ENCODE data around the gene C1orf174. TPM values are rescaled to one million over a fixed set of nuclear protein-coding genes. Genes with fewer than 3 reads are reported as not detected.

Gene C1orf174
- total RNA-seq, 1 donor from 2014 or later, result 23.5 TPM

- DNase-seq (ENCODE audit: extremely low read depth, low read depth, low spot score), result no peak
Observed at GRCh38 chr1:3841491-3841890, 58.6 kb downstream of the C1orf174 start.

Other genes starting within 250 kb of the C1orf174 start
- 0.88 TPM in 1 of 2 replicates, not detected in the other for gene TP73, start 247.8 kb downstream of the C1orf174 start, total RNA-seq
- not detected in 2 replicates for gene CCDC27, start 147.8 kb downstream of the C1orf174 start, total RNA-seq
- gene SMIM1, start 127.5 kb downstream of the C1orf174 start, total RNA-seq, result 0.82 and 2.0 TPM in 2 replicates
- 33.2 and 38.9 TPM in 2 replicates for gene LRRC47, start 103.8 kb downstream of the C1orf174 start, total RNA-seq
- gene CEP104, start 43.1 kb downstream of the C1orf174 start, total RNA-seq, result 30.5 and 44.9 TPM in 2 replicates
- gene DFFB, start 42.8 kb downstream of the C1orf174 start, total RNA-seq, result 7.8 and 13.9 TPM in 2 replicates

Data from glomerular endothelial cell (primary cell).